Activated CD4-positive, alpha-beta memory T cell treated with anti-CD3 and anti-CD28 coated beads, Interleukin-2, amount 10 ng/mL, durations not matched to agents 7 days and 5 days (primary cell): ENCODE data around the gene SPATS2. TPM values are rescaled to one million over a fixed set of nuclear protein-coding genes. Genes with fewer than 3 reads are reported as not detected.

Experiments used
- total RNA-seq, 2 experiments: library from RNA; stranded (reverse); gene quantifications; one replicate each; pipeline ENCODE4 v1.2.3, GENCODE V29; 2021

SPATS2 gene
- total RNA-seq, 2 experiments from 2014 or later: 12.3 to 15.6 TPM

Other genes starting within 250 kb of the SPATS2 start
- gene TUBA1B, start 236.1 kb upstream of the SPATS2 start, total RNA-seq: 1,000 to 10,000 TPM; 1,691 to 1,705 TPM
- 100 to 1,000 TPM; 106 to 109 TPM for gene TUBA1A, start 178.4 kb upstream of the SPATS2 start, total RNA-seq
- 100 to 1,000 TPM; 250 to 262 TPM for gene TUBA1C, start 102.4 kb upstream of the SPATS2 start, total RNA-seq
- gene PRPH, start 72.3 kb upstream of the SPATS2 start, total RNA-seq: under 1 TPM in 1 of 2 experiments, not detected in 1; 0.38 TPM
- gene TROAP, start 44.2 kb upstream of the SPATS2 start, total RNA-seq: 10 to 100 TPM; 75.1 to 79.5 TPM
- gene C1QL4, start 30.3 kb upstream of the SPATS2 start, total RNA-seq: not detected
- gene DNAJC22, start 20.6 kb upstream of the SPATS2 start, total RNA-seq: under 1 TPM in 1 of 2 experiments, not detected in 1; 0.05 TPM
- gene KCNH3, start 171.6 kb downstream of the SPATS2 start, total RNA-seq: under 1 TPM; 0.58 to 0.90 TPM
- gene MCRS1, start 200.7 kb downstream of the SPATS2 start, total RNA-seq: 10 to 100 TPM; 70.5 to 73.1 TPM
- not detected for gene FAM186B, start 238.2 kb downstream of the SPATS2 start, total RNA-seq